Hippocampal formation (tissue), 2 donors: Measurements from ENCODE around the gene GPR63.

Experiments used
- DNase-seq, 2 donors: peaks; one replicate each; lab custom pipeline; 2025; lab: John Stamatoyannopoulos, UW

GPR63 gene

GRCh38 chr6:96760153-96760687 is 77.1 kb downstream of the GPR63 start:
- no peak for DNase-seq

GRCh38 chr6:96755096-96755495 is 82.2 kb downstream of the GPR63 start:
- no peak for DNase-seq

GRCh38 chr6:96749891-96750290 is 87.4 kb downstream of the GPR63 start:
- DNase-seq = no peak
